Thyroid gland (tissue), 4 donors: ENCODE data around the gene PHF21B. TPM values are rescaled to one million over a fixed set of nuclear protein-coding genes. Genes with fewer than 3 reads are reported as not detected.

Source experiments
- DNase-seq, 2 donors: peaks; one replicate each; pipeline ENCODE4 v3.0.0-alpha.2; 2019
- H3K27ac ChIP-seq, 3 donors: fragments of 200-600 bp; sonication (generic); 1 replicate in 2 of 3; 2 replicates in 1 of 3; pipeline ENCODE4 v1.5.1; 2016 to 2019; ENCODE audit warnings: mild to moderate bottlenecking in 1 of 3, moderate library complexity in 1 of 3
- H3K27me3 ChIP-seq: fragments of 200-600 bp; sonication (generic); one replicate; pipeline ENCODE4 v1.5.1; 2019
- H3K36me3 ChIP-seq, 2 donors: fragments of 200-600 bp; sonication (generic); one replicate each; pipeline ENCODE4 v1.5.1; 2016 to 2019
- H3K4me1 ChIP-seq, 2 donors: fragments of 200-600 bp; sonication (generic); one replicate each; pipeline ENCODE4 v1.5.1; 2017 to 2019
- H3K4me3 ChIP-seq, 3 donors: fragments of 200-600 bp; sonication (generic); replicated peaks in 1 of 3; 1 replicate in 2 of 3; 2 replicates in 1 of 3; pipeline ENCODE4 v1.5.1; 2016; ENCODE audit warnings: mild to moderate bottlenecking in 1 of 3
- H3K9me3 ChIP-seq: fragments of 200-600 bp; sonication (generic); one replicate; pipeline ENCODE4 v1.5.1; 2017
- CTCF ChIP-seq, 6 experiments: fragments of 200-600 bp in 3 of 6; fragments of 450-650 bp in 3 of 6; sonication (generic) in 3 of 6; IDR thresholded peaks; one replicate each; pipeline ENCODE4 v1.5.1; 2016 to 2019; ENCODE audit warnings: antibody characterized with exemption in 6 of 6, mild to moderate bottlenecking in 2 of 6, inconsistent platforms in 1 of 6, moderate library complexity in 1 of 6
- POLR2A ChIP-seq, 2 donors: fragments of 450-650 bp; IDR thresholded peaks; one replicate each; pipeline ENCODE4 v1.6.1; 2017; ENCODE audit warnings: antibody characterized with exemption in 2 of 2, mild to moderate bottlenecking in 2 of 2, moderate library complexity in 1 of 2
- WGBS, 2 donors: methylation state at CpG; one replicate each; pipeline ENCODE4 v1.1.5; 2017; 5-methylcytosine and 5-hydroxymethylcytosine counted together
- intact Hi-C: fragments of 100-400 bp; cut with DNase I; formaldehyde crosslinking; loops from one replicate; pipeline ENCODE4 v1.15.1; 2023
- total RNA-seq, 4 donors: library from RNA; depleted of rRNA; stranded (reverse); fragments of >200 nt; gene quantifications; one replicate each; pipeline ENCODE4 v1.2.3, GENCODE V29; 2016

PHF21B gene
- total RNA-seq, 4 donors from 2014 or later: 0.33 to 8.9 (median 2.2) TPM

GRCh38 chr22:44914026-44914721 is 95.6 kb downstream of the PHF21B start:
- no peak overlapping the region for H3K27ac ChIP-seq
- no peaks in the 10 kb centered on the region for H3K4me1 ChIP-seq
- no peaks in the 10 kb centered on the region for H3K9me3 ChIP-seq
- no peak for DNase-seq
- intact Hi-C loops: no loop called here
- no peaks in the 10 kb centered on the region for H3K36me3 ChIP-seq
- H3K4me3 ChIP-seq: no peak overlapping the region
- TF ChIP-seq CTCF (IDR thresholded peaks at IDR 0.05): no peak
- no peak for TF ChIP-seq POLR2A (IDR thresholded peaks at IDR 0.05)
- 89 to 90% methylated on average over 10 to 12 of the region's 13 CpGs for WGBS, 2 donors
- no peaks in the 10 kb centered on the region for H3K27me3 ChIP-seq

GRCh38 chr22:44913198-44913983 is 96.4 kb downstream of the PHF21B start:
- 92 to 97% methylated on average over 5 to 16 of the region's 24 CpGs for WGBS, 2 donors
- H3K27ac ChIP-seq: no peak overlapping the region
- no peak for DNase-seq
- no peaks in the 10 kb centered on the region for H3K27me3 ChIP-seq
- H3K4me1 ChIP-seq: no peaks in the 10 kb centered on the region
- no peaks in the 10 kb centered on the region for H3K9me3 ChIP-seq
- no peaks in the 10 kb centered on the region for H3K36me3 ChIP-seq
- TF ChIP-seq CTCF (IDR thresholded peaks at IDR 0.05) (no peak), POLR2A (IDR thresholded peaks at IDR 0.05) (no peak)
- H3K4me3 ChIP-seq: no peak overlapping the region
- intact Hi-C loops: no loop called here

- no peak for TF ChIP-seq CTCF (IDR thresholded peaks at IDR 0.05)
- no peak for TF ChIP-seq POLR2A (IDR thresholded peaks at IDR 0.05)
- WGBS, 2 donors: 89 to 90% methylated on average over 5 to 6 of the region's 6 CpGs
- H3K4me1 ChIP-seq: no peaks in the 10 kb centered on the region
- no peak overlapping the region for H3K4me3 ChIP-seq
- H3K27ac ChIP-seq: no peak overlapping the region
- H3K9me3 ChIP-seq: no peaks in the 10 kb centered on the region
- intact Hi-C loops: no loop called here
- no peaks in the 10 kb centered on the region for H3K27me3 ChIP-seq
- H3K36me3 ChIP-seq: no peaks in the 10 kb centered on the region
- DNase-seq: no peak
Measured at GRCh38 chr22:44909241-44909640, 100.6 kb downstream of the PHF21B start.

GRCh38 chr22:44907765-44908737 is 101.8 kb downstream of the PHF21B start:
- Histone ChIP-seq H3K27ac (no peak overlapping the region), H3K4me3 (no peak overlapping the region), H3K27me3 (no peaks in the 10 kb centered on the region), H3K36me3 (no peaks in the 10 kb centered on the region), H3K4me1 (no peaks in the 10 kb centered on the region), H3K9me3 (no peaks in the 10 kb centered on the region)
- WGBS, 2 donors: 87 to 91% methylated on average over 20 to 21 of the region's 21 CpGs
- TF ChIP-seq CTCF (IDR thresholded peaks at IDR 0.05) (no peak), POLR2A (IDR thresholded peaks at IDR 0.05) (no peak)
- intact Hi-C loops: no loop called here
- no peak for DNase-seq
